GM12874 (cell line): ENCODE results near the gene AOC2.

ENCODE experiments used
- CTCF ChIP-seq: IDR thresholded peaks from 2 replicates; pipeline ENCODE4 v1.5.1; 2011; ENCODE audit warnings: low read depth, mild to moderate bottlenecking, control low read depth, low read length, moderate library complexity; ENCODE audit not compliant: insufficient read depth

AOC2 gene

GRCh38 chr17:42898147-42898811 lies 53.9 kb downstream of the AOC2 start:
- no peak for TF ChIP-seq CTCF
